HepG2 (cell line): ENCODE results near the gene GTF3C5. TPM values are rescaled to one million over a fixed set of nuclear protein-coding genes. Genes with fewer than 3 reads are reported as not detected.

ENCODE experiments used
- ARID3A ChIP-seq: IDR thresholded peaks from 2 replicates; pipeline ENCODE4 v1.6.1; 2012; ENCODE audit warnings: low read depth, low read length, improper control_type of control experiment
- ARID5B ChIP-seq: IDR thresholded peaks from 2 replicates; pipeline ENCODE4 v1.4.0; 2020; ENCODE audit warnings: mild to moderate bottlenecking, missing genetic modification reagents
- CCAR2 ChIP-seq: fragments of 200-400 bp; formaldehyde crosslinking; optimal IDR thresholded peaks from 2 replicates; pipeline ENCODE3; 2018; ENCODE audit warnings: low read depth, mild to moderate bottlenecking, low read length, moderate library complexity
- FOXP4 ChIP-seq: sonication (generic); formaldehyde crosslinking; IDR thresholded peaks from 2 replicates; pipeline ENCODE4 v1.4.0; 2020; ENCODE audit warnings: missing genetic modification reagents
- GFI1 ChIP-seq: sonication (generic); formaldehyde crosslinking; IDR thresholded peaks from 2 replicates; pipeline ENCODE4 v1.5.0; 2020; ENCODE audit warnings: missing genetic modification reagents, mild to moderate bottlenecking, borderline replicate concordance
- HNRNPL ChIP-seq: fragments of 200-400 bp; formaldehyde crosslinking; IDR thresholded peaks from 2 replicates; pipeline ENCODE4 v1.6.1; 2017; ENCODE audit warnings: mild to moderate bottlenecking, low read depth, low read length
- KDM3A ChIP-seq: IDR thresholded peaks from 2 replicates; pipeline ENCODE4 v1.6.1; 2018; ENCODE audit warnings: low read depth, missing compliant biosample characterization
- NCOA1 ChIP-seq: sonication (generic); formaldehyde crosslinking; IDR thresholded peaks from 2 replicates; pipeline ENCODE4 v1.9.0; 2021; ENCODE audit warnings: missing genetic modification reagents
- PBX2 ChIP-seq: IDR thresholded peaks from 2 replicates; pipeline ENCODE4 v1.6.1; 2016; ENCODE audit warnings: control low read depth
- RELA ChIP-seq: sonication (generic); formaldehyde crosslinking; IDR thresholded peaks from 2 replicates; pipeline ENCODE4 v1.4.0; 2020; ENCODE audit warnings: missing genetic modification reagents
- ZBTB21 ChIP-seq: sonication (generic); formaldehyde crosslinking; IDR thresholded peaks from 2 replicates; pipeline ENCODE4 v1.4.0; 2020; ENCODE audit warnings: missing genetic modification reagents
- ZFP37 ChIP-seq: sonication (generic); formaldehyde crosslinking; IDR thresholded peaks from 2 replicates; pipeline ENCODE4 v1.4.0; 2020; ENCODE audit warnings: missing genetic modification reagents, borderline replicate concordance
- ZFP90 ChIP-seq: sonication (generic); formaldehyde crosslinking; IDR thresholded peaks from 2 replicates; pipeline ENCODE4 v1.8.0; 2022; ENCODE audit warnings: missing genetic modification reagents, mild to moderate bottlenecking, inconsistent platforms, borderline replicate concordance
- ZNF333 ChIP-seq: sonication (generic); formaldehyde crosslinking; IDR thresholded peaks from 2 replicates; pipeline ENCODE4 v1.4.0; 2020; ENCODE audit warnings: mild to moderate bottlenecking, missing genetic modification reagents, borderline replicate concordance
- ZNF382 ChIP-seq: sonication (generic); formaldehyde crosslinking; IDR thresholded peaks from 2 replicates; pipeline ENCODE4 v1.5.0; 2020; ENCODE audit warnings: missing genetic modification reagents, mild to moderate bottlenecking, borderline replicate concordance
- ZNF557 ChIP-seq: sonication (generic); formaldehyde crosslinking; IDR thresholded peaks from 2 replicates; pipeline ENCODE4 v1.4.0; 2020; ENCODE audit warnings: missing genetic modification reagents
- ZSCAN5A ChIP-seq: sonication (generic); formaldehyde crosslinking; IDR thresholded peaks from 2 replicates; pipeline ENCODE4 v1.8.0; 2022; ENCODE audit warnings: mild to moderate bottlenecking, missing genetic modification reagents, borderline replicate concordance
- ZSCAN9 ChIP-seq: IDR thresholded peaks from 2 replicates; pipeline ENCODE4 v1.6.1; 2016; ENCODE audit warnings: borderline replicate concordance
- polyA plus RNA-seq, 8 experiments: library from polyadenylated mRNA; depleted of rRNA in 3 of 8; stranded (reverse) in 7 of 8; unstranded in 1 of 8; fragments of >200 nt; fragmentation: Illumina TruSeq in 4 of 8; extraction: Trizol in 4 of 8; gene quantifications; 2 replicates each; pipeline versions ENCODE4 v1.2.1 to v1.2.3, GENCODE V29; 2011 to 2016; ENCODE audit warnings: low read depth in 4 of 8, missing spikeins in 1 of 8, mixed read lengths in 1 of 8; ENCODE audit not compliant: insufficient read depth in 1 of 8
- total RNA-seq, 5 experiments: library from RNA; depleted of rRNA; stranded (reverse); fragments of >200 nt; fragmentation: Illumina TruSeq; extraction: Trizol; gene quantifications; 2 replicates each; pipeline ENCODE4 v1.2.3, GENCODE V29; 2016; ENCODE audit warnings: low read depth in 1 of 5

The GTF3C5 gene
- total and polyA plus RNA-seq, 2 of the 13 experiments (the other 11 are each of a cell fraction or from before 2014, with no cell fraction given), result 66.9 to 92.6 TPM

GRCh38 chr9:133030317-133031129, at the start of gene GTF3C5 (continued):
- TF ChIP-seq ZFP90 (no peak; the same call in 1 of the 2 replicates), ZNF382 (CRISPR knock-in tag) (no peak), RELA (CRISPR knock-in tag) (no peak), ZSCAN9 (CRISPR knock-in tag) (0 out of 2 replicates have a peak, but pooled peaks have one; percentile 0), NCOA1 (CRISPR knock-in tag) (no peak), FOXP4 (CRISPR knock-in tag) (0 out of 2 replicates have a peak, but pooled peaks have one; percentile 43), ZFP37 (no peak; the same call in 1 of the 2 replicates), ZSCAN5A (CRISPR knock-in tag) (0 out of 2 replicates have a peak, but pooled peaks have one; percentile 80), ZNF557 (CRISPR knock-in tag) (peak; percentile 20; the same call in 1 of the 2 replicates), HNRNPL (peak; percentile 80), PBX2 (no peak), CCAR2 (peak; percentile 38), ZBTB21 (CRISPR knock-in tag) (no peak), ARID3A (no peak), GFI1 (CRISPR knock-in tag) (peak; percentile 58; the same call in 1 of the 2 replicates), ARID5B (peak; percentile 53), KDM3A (CRISPR knock-in tag) (peak; percentile 18; the same call in 1 of the 2 replicates), ZNF333 (no peak)
